HL-60/S4 (cell line): Measurements from ENCODE around the gene PITRM1.

Experiments used
- in situ Hi-C: fragments of 300-500 bp; cut with MboI; formaldehyde crosslinking; loops from 2 replicates; pipeline ENCODE4 v1.14.3; 2022; ENCODE audit warnings: low sequenced_read_pairs

The PITRM1 gene

GRCh38 chr10:3126249-3126648 is 46.3 kb downstream of the PITRM1 start:
- in situ Hi-C loops: no loop called here

- in situ Hi-C loops: no loop called here
Observed at GRCh38 chr10:3125527-3126170, 46.9 kb downstream of the PITRM1 start.

- in situ Hi-C loops: no loop called here
Observed at GRCh38 chr10:3124412-3125175, 48.0 kb downstream of the PITRM1 start.

- in situ Hi-C loops: no loop called here
Observed at GRCh38 chr10:3123571-3124411, 48.8 kb downstream of the PITRM1 start.

- in situ Hi-C loops: no loop called here
Observed at GRCh38 chr10:3122486-3123205, 49.9 kb downstream of the PITRM1 start.

DNA sequence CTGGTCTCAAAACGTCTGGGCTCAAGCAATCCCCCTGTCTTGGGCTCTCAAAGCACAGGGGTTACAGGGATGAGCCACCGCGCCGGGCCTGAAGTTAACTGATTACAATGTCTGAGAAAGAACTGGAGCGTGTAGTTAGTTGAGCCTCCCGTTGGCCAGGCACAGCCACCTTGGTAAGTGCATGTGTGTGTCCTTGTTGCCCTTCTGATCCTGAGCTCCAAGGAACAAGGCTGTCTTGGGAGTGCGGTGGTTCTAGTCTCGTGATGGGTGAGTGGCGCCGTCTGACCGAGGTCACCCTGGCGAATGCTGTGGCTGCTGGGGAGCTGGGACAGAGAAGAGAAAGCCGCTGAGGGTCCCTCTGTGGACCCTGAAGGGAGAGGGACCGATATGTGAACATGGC is 50.5 kb downstream of the PITRM1 start:
- in situ Hi-C loops: no loop called here

DNA sequence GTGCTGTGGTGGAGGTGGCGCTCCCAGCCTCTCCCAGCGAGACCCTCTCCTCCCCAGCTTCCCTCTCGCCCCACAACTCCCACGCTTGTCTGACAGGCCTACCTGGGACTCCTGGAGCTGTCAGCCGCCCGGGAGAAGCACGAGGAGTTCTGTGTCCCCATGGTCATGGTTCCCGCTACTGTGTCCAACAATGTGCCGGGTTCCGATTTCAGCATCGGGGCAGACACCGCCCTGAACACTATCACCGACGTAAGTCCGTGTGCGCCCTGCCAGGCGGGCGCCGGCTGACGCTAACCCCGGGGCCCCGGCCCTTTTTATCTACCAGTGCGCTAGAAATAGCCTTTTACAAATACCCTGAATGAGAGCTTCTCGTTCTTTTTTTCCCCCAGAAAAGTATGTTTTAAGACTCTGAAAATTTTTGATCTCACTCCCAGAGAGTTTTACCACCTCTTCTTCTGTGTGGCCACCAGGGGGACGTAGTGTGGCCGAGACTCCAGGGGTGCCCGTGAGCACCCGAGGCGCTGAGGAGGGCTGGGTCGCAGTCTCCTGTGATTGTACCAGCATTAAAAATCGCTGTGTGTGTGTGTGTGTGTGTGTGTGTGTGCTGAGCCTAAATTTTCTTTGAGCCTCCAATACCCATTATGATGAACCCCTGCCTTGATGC is 52.7 kb downstream of the PITRM1 start:
- in situ Hi-C loops: no loop called here

DNA sequence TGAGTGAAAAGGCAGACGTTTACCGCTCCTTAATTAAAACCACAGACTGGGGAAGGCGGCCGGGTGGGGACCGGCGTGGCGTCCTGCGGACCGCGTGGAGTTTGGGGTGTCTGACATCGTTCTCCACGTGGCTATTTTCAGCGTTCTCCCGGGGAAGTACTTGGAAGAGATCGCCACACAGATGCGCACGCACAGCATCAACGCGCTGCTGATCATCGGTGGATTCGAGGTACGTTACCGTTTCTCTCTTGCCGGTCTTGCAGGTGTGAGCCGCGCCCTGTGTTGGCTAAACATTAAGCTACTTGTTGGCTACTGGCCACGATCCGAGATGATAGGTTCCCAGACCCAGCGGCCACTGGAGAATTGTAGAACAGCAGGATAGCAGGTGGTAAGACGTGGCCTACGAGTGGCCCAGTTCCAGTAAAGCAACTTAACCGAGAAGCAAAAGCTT is 53.9 kb downstream of the PITRM1 start:
- in situ Hi-C loops: no loop called here

DNA sequence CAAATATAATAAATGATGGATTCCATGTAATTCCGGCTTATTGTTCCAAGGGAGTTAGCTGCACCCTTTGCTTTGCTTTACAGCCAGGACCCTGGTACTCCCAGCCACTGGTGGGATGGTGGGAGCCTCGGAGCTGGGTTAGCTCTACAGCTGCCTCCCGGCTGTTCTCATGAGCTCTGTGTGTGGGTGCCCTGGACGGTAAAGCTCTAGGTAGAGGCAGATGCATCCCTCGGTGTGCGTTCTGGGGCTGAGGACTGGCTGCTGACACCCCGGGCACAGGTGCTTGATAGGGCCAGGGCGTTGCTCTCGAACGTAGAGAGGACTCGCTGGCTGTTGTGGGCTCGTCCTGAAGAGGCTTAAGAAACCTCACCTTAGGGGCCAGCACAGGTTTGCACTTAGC is 55.1 kb downstream of the PITRM1 start:
- in situ Hi-C loops: no loop called here

DNA sequence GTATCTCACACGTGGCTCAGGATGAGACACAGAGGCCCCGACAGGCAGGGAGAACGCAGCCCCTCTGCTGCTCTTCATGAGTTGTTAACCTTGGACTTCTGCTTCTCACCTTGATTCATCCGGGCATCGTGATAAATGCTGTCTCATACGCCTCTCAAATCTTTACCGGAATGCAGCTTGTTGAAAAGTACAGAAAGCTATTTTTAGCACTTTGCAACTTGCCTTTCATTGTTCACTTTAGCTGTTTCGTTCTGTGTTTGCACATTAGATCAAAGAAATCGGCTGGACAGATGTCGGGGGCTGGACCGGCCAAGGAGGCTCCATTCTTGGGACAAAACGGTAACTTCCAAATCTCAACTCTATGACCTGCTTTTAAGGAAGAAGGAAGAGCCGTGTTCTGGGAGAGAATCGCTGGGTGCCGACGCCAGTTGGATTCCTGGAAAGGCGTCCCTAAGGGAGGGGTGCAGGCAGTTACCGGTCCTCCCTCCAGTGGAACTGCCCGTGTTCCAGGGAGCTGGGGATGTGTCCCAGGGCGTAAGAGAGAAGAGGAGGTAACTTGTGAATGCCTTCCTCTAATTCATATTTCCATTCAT is 56.0 kb downstream of the PITRM1 start:
- in situ Hi-C loops: no loop called here

DNA sequence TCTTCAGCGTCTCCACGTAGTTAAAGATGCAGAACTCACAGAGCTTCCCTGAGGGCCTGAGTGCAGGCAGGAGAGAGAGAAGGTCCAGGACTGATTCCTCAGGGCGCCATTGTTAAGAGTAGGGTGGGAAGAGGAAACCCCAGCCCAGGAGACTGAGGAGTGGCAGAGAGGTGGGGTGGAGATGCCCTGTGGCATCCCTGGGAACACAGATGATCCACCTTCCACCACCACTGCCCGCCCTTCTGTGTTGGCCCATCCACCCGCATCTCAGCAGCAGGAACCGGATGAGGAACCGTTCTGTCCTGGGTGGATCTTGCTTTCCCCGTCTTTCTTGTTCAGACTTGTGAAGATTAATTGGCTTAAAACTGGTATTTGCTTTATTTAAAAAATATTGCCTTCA is 56.9 kb downstream of the PITRM1 start:
- in situ Hi-C loops: no loop called here

GRCh38 chr10:3113343-3113720 is 59.2 kb downstream of the PITRM1 start:
- in situ Hi-C loops: no loop called here

DNA sequence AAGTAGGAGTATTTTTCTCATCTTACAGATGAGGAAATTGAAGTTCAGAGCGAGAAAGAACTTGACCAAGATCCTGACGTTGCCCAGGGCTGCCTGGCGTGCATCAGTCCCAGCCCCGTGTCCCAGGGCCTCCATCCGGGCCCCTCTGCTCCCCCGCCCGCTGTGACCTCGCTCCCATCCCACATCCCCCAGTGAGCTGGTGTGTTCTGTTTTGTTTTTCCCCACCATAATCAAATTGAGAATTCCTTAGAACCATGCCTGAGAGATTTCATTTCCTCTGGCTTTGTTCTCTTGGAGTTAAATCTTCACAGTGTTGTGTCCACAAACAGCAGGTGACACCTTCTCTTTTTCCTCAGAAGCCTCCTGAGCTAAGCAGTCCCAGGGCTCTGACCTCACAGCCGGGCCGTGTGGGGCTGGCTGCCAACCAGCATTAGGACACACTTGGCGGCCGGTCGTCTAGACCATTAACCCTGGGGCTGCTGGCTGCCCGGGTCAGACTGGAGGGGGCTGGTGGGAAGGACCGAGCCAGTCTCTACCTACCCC is 60.9 kb downstream of the PITRM1 start:
- in situ Hi-C loops: no loop called here

DNA sequence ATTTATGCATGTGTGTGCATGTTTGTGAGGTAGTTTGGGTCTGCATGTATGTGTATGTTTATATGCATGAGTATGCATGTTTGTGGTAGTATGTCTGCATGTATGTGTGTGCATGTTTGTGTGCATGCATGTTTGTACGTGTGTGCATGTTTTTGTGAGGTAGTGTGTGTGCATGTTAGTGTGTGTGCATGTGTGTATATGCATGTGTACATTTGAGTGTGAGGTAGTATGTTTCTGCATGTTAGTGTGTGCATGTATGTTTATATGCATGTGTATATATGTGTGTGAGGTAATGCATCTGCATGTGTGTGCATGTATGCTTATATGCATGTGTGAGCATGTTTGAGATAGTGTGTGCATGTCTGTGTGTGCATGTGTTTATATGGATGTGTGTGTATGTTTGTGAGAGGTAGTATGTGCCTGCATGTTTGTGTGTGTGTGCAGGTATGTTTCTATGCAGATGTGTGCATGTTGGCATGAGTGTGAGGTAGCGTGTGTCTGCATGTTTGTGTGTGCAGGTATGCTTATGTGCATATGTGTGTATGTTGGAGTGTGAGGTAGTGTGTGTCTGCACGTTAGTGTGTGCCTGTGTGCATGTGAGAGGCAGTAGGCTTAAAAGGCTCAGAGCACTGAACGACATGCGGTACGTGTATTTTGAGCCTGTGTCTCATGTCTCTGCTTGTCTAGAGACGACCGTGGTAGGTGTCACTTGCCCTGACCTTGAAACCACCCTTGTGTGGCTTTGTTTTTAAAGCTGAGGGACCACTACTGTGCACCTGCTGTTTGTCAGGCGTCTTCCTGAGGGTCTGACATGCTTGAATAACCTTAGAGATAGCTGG is 61.6 kb downstream of the PITRM1 start:
- in situ Hi-C loops: no loop called here

- in situ Hi-C loops: no loop called here
Observed at GRCh38 chr10:3109633-3110032, 62.9 kb downstream of the PITRM1 start.

- in situ Hi-C loops: no loop called here
Observed at GRCh38 chr10:3109196-3109595, 63.4 kb downstream of the PITRM1 start.

- in situ Hi-C loops: no loop called here
Observed at GRCh38 chr10:3108575-3109105, 63.9 kb downstream of the PITRM1 start.

DNA sequence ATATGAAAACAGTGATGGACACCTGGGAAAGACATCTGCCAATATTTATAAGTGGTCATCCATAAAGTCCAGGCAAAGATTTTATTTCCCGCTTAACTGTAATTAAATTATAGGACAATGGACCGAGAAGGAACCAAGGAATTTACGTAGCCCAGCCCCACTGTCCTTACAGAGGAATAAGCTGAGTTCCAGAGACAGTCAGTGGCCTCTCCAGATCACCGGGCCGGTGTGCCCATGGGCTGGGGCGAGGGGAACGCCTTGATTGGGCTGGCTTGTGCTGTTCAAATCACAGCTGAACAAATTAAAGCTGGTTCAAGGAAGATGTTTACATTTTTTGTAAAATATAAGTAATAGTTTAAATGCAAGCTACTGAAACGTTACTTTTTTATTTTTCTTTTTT is 64.5 kb downstream of the PITRM1 start:
- in situ Hi-C loops: no loop called here
